ENCODE data around the gene TOR1AIP1.

DNA sequence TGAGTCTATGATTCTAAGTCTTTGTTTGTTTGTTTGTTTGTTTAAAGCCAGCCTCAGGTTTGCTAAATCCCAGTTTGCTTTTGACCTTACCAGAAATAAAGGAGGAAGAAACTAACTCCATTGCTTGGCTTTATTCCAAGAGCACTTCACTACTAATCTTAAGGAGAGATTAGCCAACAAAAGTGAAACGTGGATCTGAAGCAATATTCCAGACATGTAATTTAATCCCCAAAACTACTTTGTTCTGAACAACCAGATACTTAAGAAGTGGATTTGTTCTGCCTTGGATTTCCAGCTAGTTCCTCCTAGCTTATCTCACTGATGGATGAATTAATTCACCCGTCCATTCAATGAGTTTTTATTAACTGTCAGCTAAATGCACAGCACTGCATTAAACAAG, 56.7 kb downstream of the TOR1AIP1 start:
- TF ChIP-seq, protein P1, sequence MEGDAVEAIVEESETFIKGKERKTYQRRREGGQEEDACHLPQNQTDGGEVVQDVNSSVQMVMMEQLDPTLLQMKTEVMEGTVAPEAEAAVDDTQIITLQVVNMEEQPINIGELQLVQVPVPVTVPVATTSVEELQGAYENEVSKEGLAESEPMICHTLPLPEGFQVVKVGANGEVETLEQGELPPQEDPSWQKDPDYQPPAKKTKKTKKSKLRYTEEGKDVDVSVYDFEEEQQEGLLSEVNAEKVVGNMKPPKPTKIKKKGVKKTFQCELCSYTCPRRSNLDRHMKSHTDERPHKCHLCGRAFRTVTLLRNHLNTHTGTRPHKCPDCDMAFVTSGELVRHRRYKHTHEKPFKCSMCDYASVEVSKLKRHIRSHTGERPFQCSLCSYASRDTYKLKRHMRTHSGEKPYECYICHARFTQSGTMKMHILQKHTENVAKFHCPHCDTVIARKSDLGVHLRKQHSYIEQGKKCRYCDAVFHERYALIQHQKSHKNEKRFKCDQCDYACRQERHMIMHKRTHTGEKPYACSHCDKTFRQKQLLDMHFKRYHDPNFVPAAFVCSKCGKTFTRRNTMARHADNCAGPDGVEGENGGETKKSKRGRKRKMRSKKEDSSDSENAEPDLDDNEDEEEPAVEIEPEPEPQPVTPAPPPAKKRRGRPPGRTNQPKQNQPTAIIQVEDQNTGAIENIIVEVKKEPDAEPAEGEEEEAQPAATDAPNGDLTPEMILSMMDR (conservative IDR thresholded peaks at IDR 0.05): no peak
- TF ChIP-seq ZFX (IDR thresholded peaks at IDR 0.05): no peak

All from C4-2B (cell line).